GM12873 (cell line): ENCODE measurements around the gene ZSCAN22.

Experiments
- TF ChIP-seq, protein P1 (sequence below): IDR thresholded peaks from 2 replicates; pipeline ENCODE4 v1.5.1; 2012; ENCODE audit warnings: low read depth, mild to moderate bottlenecking, moderate library complexity, low read length, control low read depth; ENCODE audit not compliant: insufficient read depth; ENCODE audit errors: missing control alignments

The ZSCAN22 gene

DNA sequence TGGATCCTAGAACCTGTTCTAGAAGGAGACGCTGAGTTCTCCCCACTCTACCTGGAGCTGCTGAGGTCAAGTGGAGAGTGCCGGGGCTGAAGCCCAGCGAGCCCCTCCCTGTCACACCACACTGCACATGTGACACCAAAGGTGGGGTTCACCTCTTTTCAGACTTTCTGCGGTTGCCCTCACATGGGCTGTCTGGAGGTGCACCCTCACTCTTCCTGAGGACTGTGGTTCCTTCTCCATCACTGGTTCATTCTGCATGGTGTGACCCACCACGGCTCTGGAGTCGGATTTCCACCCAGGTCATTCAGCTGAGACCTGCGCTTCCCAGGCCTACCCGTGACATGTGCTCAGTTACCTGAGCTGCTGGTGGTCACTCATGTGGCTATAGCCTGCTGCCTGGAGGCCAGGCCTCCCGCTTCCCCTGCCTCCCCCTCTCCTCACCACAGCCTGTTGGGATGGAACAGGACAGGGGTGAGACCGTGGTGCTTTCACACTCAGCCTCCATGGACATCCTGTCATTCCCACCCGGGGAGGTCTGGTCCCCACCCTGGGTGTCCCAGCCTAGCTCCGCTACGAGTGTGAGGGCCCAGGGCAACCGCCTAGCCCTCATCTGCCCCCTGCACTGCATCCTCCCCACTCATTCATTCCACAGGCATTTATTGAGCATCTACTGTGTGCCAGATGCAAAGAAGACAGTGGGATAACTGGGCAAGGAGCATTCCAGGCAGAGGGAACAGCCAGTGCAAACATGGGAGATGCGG, 27.1 kb downstream of the ZSCAN22 start:
- TF ChIP-seq, protein P1, sequence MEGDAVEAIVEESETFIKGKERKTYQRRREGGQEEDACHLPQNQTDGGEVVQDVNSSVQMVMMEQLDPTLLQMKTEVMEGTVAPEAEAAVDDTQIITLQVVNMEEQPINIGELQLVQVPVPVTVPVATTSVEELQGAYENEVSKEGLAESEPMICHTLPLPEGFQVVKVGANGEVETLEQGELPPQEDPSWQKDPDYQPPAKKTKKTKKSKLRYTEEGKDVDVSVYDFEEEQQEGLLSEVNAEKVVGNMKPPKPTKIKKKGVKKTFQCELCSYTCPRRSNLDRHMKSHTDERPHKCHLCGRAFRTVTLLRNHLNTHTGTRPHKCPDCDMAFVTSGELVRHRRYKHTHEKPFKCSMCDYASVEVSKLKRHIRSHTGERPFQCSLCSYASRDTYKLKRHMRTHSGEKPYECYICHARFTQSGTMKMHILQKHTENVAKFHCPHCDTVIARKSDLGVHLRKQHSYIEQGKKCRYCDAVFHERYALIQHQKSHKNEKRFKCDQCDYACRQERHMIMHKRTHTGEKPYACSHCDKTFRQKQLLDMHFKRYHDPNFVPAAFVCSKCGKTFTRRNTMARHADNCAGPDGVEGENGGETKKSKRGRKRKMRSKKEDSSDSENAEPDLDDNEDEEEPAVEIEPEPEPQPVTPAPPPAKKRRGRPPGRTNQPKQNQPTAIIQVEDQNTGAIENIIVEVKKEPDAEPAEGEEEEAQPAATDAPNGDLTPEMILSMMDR = no peak

DNA sequence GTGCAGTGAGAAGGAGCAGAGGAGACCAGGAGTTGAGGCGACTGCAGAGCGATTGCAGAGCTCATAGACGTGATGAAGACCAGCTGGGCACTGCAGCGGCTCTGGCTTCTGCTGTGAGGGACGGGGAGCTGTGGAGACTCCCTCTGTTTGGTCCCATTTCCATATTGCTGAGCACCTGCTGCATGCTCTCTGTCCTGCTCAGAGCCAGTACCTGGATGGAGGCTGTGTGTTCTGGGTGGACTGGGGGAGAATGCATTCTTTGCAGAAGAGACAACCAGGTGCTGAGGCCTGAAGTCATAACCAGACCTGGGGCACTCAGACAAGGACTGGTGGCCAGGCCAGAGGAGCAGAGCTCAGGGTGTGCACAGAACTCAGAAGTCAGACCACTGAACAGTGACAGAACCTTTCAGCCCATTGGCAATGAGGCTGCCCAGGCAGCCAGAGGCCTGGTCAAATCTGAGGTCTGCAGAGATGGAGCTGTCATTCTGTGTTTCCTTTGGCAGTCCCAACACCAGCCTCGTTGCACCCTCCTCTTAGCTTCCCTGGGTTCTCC, 27.8 kb downstream of the ZSCAN22 start:
- TF ChIP-seq, protein P1 = no peak

DNA sequence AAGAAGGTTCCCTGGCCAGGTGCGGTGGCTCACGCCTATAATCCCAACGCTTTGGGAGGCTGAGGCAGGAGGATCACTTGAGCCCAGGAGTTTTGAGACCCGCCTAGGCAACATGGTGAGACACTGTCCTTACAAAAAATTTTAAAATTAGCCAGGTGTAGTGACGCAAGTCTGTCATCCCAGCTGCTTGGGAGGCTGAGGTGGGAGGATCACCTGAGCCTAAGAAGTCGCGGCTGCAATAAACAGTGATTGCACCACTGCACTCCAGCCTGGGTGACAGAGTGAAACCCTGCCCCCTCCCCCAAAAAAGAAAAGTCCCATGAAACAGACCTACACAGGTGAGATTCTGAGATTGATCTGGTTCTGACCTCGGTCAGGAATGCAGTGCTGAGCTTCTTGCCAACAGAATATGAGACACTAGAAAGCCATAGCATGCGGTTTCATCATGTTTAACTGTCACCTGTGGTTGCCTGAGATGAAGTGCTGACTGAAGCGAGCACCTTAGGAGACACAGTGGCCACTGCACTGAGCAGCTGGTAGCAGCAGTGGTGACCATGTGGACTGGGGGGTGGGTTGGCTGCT, 28.5 kb downstream of the ZSCAN22 start:
- TF ChIP-seq, protein P1 = no peak

DNA sequence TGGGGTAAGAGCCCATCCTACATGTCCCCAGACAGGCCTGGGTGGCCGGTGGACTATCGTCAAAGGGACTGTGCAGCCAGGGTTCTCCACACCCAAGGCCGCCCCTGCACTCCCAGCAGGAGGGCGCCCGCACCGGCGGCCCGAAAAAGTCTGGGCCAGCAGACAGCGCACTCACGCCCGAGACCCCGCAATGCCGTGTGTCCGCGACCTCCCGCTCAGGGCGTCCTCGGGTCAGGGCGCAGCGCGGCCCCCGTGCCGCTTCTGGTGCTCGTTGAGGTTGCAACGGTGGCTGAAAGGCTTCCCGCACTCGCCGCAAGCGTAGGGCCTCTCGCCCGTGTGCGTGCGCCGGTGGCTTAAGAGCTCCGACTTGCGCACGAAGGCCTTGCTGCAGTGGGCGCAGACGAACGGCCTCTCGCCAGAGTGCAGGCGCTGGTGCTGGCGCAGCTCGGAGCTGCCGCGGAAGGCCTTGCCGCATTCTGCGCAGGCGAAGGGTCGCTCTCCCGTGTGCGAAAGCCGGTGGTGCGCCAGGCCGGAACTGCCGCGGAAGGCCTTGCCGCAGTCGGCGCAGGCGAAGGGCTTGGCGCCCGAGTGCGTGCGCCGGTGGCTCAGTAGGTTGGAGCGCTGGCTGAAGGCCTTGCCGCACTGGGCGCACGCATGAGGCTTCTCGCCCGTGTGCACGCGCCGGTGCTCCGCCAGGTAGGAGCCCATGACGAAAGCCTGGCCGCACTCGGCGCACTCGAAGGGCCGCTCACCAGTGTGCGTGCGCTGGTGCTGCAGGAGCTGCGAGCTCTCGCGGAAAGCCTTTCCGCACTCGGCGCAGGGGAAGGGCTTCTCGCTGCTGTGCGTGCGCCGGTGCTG, 29.3 kb downstream of the ZSCAN22 start:
- TF ChIP-seq, protein P1 = no peak

DNA sequence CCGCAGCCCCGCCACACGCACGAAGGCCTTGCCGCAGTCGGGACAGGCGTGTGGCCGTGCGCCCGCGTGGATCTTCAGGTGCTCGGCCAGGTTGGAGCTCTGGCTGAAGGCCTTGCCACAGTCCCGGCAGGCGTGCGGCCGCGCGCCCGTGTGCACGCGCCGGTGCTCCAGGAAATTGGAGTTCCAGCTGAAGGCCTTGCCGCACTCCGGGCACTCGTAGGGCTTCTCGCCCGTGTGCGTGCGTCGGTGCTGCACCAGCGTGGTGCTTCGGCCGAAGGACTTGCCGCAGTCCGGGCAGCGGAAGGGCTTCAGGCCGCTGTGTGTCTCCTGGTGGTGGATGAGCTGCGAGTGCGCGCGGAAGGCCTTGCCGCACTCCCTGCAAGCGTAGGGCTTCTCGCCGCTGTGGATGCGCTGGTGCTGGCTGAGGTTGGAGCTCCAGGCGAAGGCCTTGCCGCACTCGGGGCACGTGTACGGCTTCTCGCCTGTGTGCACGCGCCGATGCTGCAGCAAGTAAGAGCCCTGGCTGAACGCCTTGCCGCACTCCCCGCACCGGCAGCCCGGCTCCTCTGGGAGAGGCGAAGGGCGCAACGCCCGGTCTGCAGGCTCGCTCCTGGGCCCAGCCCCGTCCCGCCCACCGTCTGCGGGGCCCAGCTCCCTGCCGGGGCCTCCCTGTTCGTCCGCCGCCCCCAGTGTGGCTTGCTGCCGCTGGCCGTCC, 30.1 kb downstream of the ZSCAN22 start:
- TF ChIP-seq, protein P1 = no peak

DNA sequence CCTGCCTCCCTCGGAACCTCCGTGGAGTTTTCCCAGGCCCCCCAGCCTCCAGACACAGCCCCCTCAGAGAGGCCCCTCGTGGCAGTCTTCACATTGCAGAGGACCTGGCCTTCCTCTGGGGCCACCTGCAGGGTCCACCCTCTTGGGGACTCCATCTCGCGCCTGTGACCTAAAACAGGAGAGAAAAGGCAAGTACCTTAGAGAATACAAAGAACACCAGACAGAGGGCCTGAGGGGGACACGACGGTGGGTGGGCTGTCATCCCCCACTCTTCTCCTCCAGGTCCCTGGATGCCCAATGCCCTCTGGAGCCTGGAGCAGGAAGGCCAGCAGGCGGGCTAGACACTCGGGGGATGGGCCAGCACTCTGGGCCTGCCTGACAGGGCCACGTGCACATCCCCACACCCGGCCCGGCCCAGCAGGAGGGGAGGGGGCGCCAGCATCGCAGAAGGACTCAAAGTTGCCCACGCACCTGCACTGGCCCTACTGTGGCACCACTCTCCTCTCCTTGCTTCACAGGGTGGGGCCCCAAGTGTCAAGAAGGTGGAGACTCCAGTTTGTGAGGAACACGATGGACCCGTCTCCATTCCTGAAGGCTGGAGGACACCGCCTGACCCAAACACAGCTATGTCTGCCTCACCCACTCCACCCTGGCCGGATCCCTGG, 30.8 kb downstream of the ZSCAN22 start:
- TF ChIP-seq, protein P1 = no peak
